Measurements from ENCODE around the gene MRPS6. TPM values are rescaled to one million over a fixed set of nuclear protein-coding genes. Genes with fewer than 3 reads are reported as not detected.

MRPS6 gene
- total and polyA plus RNA-seq, 10 of the 15 experiments (the other 5 are each of a cell fraction or from before 2014, with no cell fraction given) = 32.5 to 232 (median 90.3) TPM

GRCh38 chr21:34122047-34122446, 48.7 kb downstream of the MRPS6 start:
- H3K79me2 ChIP-seq (ENCODE audit: control insufficient read depth, insufficient read depth, low read length) = peaks cover 1% of the 10 kb centered on the region

More at GRCh38 chr21:34122047-34122446, 48.7 kb downstream of the MRPS6 start:
- FAIRE-seq (no peak), DNase-seq (ENCODE audit: low read depth, low spot score) (no peak), ATAC-seq (no peak)
- Histone ChIP-seq H4K20me1 (ENCODE audit: control insufficient read depth, insufficient read depth) (no peaks in the 10 kb centered on the region; the same call in 1 of the 2 replicates), H3K27ac (ENCODE audit: control insufficient read depth, insufficient read depth) (no peak overlapping the region), H3K4me3 (no peak overlapping the region), H3K4me1 (ENCODE audit: control insufficient read depth, insufficient read depth, low read length) (no peaks in the 10 kb centered on the region), H3K4me2 (ENCODE audit: control insufficient read depth, insufficient read depth) (no peak overlapping the region), H3K9me3 (replicated peaks; ENCODE audit: control insufficient read depth, insufficient read depth, low read length) (no peaks in the 10 kb centered on the region), H2AFZ (ENCODE audit: control insufficient read depth, low read depth, low read length) (no peak overlapping the region), H3K9ac (ENCODE audit: control insufficient read depth, insufficient read depth, low read length) (no peak overlapping the region), H3K27me3 (replicated peaks in 1 of 2; ENCODE audit: control insufficient read depth in 2 of 2, insufficient read depth in 2 of 2, low read length in 1 of 2) (no peaks in the 10 kb centered on the region), H3K36me3 (ENCODE audit: control insufficient read depth in 2 of 2, insufficient read depth in 2 of 2, low read length in 1 of 2) (peaks cover 2 to 23% of the 10 kb centered on the region in 2 experiments)
- ChIA-PET RAD21 (ENCODE audit: unreplicated experiment) (interaction anchor here (0.8 to 1.1 kb wide), 3 partner anchors 175 to 198 kb away, joined by 3 read pairs; no protein-coding TSS in a partner anchor), POLR2A (no interaction called here), SMC1A (ENCODE audit: uncharacterized antibody, unreplicated experiment) (interaction anchor here (0.6 to 2.1 kb wide), 4 partner anchors 21 to 198 kb away, joined by 3 to 8 read pairs (median 3); no protein-coding TSS in a partner anchor), CTCF (interaction anchor here (1.0 to 1.3 kb wide), 2 partner anchors 18 to 198 kb away, joined by 3 to 4 read pairs; no protein-coding TSS in a partner anchor)
- TF ChIP-seq BCL11A (IDR thresholded peaks at IDR 0.05; ENCODE audit: low read depth, low read length) (no peak), KDM1A (IDR thresholded peaks at IDR 0.05; ENCODE audit: borderline replicate concordance) (no peak), PAX8 (IDR thresholded peaks at IDR 0.05) (no peak), EP300 (IDR thresholded peaks at IDR 0.05; ENCODE audit: borderline replicate concordance in 1 of 2, control insufficient read depth in 1 of 2, low read depth in 2 of 2, low read length in 2 of 2) (no peak), CHD2 (IDR thresholded peaks at IDR 0.05; ENCODE audit: borderline replicate concordance, low read depth, low read length) (no peak), MLLT1 (IDR thresholded peaks at IDR 0.05) (no peak), ZNF274 (IDR thresholded peaks at IDR 0.05; ENCODE audit: insufficient read depth, insufficient read length) (no peak), HDGF (IDR thresholded peaks at IDR 0.05) (no peak), CREB1 (IDR thresholded peaks at IDR 0.05; ENCODE audit: low read depth) (no peak), FOS (IDR thresholded peaks at IDR 0.05; ENCODE audit: borderline replicate concordance, extremely low read depth, insufficient read length) (no peak), DPF2 (IDR thresholded peaks at IDR 0.05) (no peak), SMAD1 (IDR thresholded peaks at IDR 0.05; ENCODE audit: low read depth, partially characterized antibody) (no peak), YBX1 (IDR thresholded peaks at IDR 0.05) (no peak), SPI1 (IDR thresholded peaks at IDR 0.05; ENCODE audit: borderline replicate concordance, insufficient read depth, low read depth, low read length) (no peak), NFYA (IDR thresholded peaks at IDR 0.05; ENCODE audit: borderline replicate concordance, low read depth, low read length) (no peak)
- intact Hi-C loops (cut with micrococcal nuclease; ENCODE audit: unreplicated experiment) (no loop called here), in situ Hi-C loops (cut with MboI) (no loop called here)
- BruUV-seq (replicated peaks) = no TSS peak
- WGBS (ENCODE audit: insufficient coverage, insufficient replicate concordance, low lambda C conversion rate, missing lambda C conversion rate) = 97% methylated on average over 2 of the region's 2 CpGs

Data from GM12878 (cell line).